ENCODE measurements around the gene RNU6-9.
A peak's percentile ranks its signal among the peaks of the same experiment; 100 is the strongest.

RNU6-9 gene

GRCh38 chr19:936175-936546 is 42.9 kb downstream of the RNU6-9 start:
- no peak for DNase-seq

DNA sequence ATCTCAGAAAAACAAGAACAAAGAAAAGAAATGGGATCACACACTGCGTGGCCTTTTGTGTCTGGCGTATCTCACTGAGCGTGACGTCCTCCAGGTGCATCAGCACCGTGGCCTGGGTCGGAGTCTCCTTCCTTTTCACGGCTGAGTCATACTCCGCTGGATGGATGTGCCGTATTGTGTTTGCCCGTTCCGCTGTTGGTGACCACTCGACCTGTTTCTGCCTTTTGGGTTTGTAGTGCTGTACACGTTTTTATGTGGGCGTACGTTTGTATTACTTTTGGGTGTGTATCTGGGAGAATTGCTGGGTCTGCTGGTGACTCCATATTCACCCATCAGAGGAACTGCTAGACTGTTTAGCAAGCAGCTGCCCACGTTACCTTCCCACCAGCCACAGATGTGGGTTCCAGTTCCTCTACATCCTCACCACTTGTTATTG is 44.0 kb downstream of the RNU6-9 start:
- DNase-seq, result peak in 1 of 4 experiments; percentile 16

DNA sequence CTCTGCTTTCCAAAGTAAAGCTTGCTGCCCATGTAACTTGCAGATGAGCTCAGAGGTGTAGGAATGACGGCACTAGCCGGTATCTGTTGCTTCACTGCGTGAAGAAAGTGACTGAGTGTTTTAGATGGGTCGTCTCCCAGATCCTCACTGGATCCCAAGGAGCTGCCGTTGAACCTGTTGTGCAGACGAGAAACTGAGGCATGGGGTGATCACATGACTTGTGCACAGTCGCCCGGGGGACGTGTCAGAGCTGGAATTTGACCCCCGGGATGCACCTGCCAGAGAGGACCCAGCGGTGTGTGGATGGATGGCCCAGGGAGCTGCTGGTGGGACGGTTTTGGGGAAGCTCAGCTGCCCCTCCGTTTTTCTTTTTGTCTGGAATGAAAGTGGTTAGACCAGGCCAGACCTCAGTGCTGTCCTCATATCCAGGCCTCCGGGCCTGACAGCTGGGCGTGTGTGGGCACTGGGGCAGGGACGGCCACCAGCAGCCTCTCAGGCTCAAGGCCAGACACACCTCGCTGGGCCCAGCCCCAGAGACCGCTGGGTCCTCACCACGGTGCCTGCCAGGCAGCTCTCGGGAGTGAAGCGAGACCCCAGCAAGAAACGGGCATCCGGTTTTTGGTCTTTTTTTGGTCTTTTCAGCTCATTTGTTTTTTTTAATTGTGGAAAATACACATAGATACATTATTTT is 45.1 kb downstream of the RNU6-9 start:
- no peak for DNase-seq

DNA sequence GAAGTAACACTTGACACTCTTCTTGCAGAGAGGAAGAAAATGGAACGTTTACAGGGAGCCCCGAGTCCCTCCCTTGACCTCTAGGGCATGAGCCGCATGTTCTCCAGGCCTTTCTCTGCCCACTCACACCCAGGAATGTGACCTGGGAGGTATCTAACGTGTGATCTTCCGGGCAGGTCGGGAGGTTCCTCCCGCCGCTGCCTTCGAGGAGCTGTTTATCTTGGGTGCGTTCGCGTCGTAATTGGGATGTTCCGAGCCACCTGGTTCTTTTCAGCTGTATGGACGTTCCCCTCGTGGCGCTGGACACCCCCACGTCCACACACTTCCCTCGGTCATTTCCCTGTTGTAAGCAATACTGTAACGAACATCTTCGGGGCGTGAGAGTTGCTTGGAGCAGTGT is 46.2 kb downstream of the RNU6-9 start:
- DNase-seq, result no peak

GRCh38 chr19:939922-940321 is 46.6 kb downstream of the RNU6-9 start:
- DNase-seq, result no peak

DNA sequence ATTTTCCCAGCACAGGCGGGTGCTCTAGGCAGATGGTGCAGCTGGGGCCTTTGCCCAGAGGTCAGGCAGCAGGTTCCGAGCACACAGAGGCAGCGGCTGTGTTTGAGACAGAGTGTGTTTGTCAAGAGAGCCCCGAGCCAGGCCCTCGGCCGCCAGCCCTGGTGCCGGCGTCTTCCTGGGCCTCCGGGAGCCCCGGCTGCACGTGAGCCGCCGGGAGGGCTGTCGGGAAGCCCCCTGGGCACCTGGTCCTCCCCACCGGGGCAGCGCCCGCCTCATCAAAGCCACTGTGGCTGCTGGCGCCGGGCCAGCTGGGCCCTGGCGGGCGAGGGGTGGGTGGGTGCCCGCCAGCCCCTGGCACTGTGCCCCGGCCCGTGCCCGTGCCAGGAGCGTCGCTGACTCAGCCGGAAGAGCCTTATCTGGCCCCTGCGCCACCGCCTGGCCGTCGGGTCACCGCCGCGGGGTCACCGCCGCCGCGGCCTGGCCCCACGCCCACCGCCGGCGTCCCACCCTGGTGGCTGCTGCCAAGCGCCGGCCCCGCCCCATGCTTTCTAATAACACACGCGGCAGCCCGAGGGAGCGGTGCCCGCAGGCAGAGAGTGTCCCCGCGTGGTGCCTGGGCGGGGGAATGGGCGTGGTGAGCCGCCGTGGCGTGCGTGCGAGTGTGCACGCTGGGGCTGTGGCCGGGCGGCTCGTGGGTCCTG is 47.5 kb downstream of the RNU6-9 start:
- peak in 2 of 4 experiments; percentile 55 to 63 for DNase-seq

DNA sequence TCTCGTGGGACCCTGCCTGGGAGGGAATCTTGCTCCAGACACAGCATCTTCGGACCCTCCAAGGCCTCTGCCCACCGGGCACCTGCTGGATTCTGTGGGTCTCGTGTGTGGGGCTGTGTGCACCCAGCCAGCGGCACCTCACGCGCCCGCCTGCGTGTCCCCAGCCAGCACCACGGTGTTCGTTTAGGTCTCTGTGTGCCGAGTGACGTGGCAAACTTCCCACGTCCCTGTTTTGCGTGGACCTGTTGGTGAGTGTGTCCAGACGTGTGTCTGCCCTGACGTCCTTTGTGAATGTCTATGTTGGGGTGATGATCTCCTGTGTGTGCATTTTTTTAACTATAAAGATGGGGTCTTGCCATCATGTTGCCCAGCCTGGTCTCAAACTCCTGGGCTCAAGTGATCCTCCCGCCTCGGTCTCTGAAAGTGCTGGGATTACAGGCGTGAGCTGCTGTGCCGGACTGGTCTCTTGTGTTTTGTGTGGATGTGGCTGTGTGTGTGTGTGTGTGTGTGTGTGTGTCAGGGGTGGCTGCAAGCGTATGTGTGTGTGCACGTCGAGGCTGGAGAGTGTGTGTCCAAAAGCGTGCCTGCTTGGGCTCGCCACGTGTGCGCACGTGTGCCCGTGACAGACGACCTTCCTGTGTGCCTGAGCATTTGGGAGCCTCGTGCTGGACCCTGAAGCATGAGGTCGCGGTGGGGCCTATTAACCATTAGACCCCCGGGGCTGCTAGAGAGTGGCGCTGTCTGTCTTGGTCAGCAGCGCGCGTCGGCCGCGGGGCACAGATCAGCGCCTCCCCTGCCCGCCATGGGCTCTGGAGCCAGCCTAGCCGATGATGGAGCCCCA is 48.2 kb downstream of the RNU6-9 start:
- DNase-seq, result no peak

GRCh38 chr19:942133-942645 is 48.9 kb downstream of the RNU6-9 start:
- no peak for DNase-seq
